ENCODE data around the gene ISCU. TPM values are rescaled to one million over a fixed set of nuclear protein-coding genes. Genes with fewer than 3 reads are reported as not detected.

The ISCU gene
- total RNA-seq, 1 donor from 2014 or later = 134 TPM

DNA sequence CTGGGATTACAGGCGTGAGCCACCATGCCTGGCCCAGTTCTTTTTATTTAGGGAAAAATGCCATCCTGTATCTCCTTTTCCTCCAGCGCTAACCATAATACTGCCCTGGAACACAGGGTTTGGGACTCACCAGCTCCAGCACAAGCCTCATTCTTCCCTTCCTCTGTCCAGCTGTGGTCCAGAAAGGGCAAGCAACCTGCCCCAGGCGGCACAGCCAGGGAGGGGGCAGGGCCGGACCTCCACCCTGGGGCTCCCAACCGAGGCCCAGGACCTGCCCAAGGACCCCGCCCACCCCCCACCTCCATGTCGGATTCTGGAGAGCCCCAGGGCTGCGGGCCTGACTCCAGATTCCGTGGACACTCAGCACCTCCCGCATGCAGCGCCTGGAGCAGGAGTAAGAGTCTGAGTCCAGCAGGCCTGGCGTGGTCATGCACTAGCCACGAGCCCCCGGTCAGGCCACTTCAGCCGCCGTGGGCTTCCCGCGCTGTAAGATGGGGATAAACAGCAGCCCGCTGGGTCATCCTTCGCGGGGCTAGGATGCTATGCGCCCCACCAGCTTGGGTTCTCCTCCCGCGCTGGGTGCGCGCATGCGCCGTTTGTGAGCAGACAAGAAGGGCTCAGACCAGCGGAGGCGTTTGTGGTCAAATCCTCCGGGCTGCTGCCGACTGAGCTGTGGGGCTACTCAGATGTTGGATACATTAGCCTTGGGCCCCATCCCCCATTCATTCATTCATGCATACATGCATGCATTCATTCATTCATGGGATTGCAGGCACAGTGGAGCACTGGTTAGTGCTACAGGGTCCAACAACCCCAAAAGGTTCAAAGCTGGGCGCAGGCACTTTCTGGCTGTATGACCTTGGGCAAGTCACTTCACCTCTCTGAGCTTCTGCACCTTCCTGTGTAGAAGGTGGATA, 19.2 kb downstream of the ISCU start:
- no peak for DNase-seq (ENCODE audit: low read depth)

DNA sequence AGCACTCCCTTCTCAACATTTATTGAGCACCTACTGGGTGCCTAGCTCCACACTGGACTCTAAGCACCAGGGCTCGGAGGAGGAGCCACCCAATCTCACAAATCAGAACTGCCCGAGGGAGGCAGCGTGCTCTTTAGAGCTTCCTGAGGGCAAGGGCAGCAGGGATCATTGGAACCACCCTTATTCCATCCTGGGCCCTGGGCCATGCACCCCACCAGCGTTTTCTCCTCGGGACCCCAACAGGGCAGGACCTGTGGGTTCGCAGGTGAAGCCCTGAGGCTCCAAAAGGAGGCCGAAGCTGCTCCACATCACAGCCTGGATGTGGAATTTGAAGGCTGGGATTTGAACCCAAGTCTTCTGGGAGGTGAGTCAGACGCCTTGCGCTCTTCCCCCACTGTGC, 20.1 kb downstream of the ISCU start:
- H3K4me3 ChIP-seq (ENCODE audit: low read depth, low read length) = no peak overlapping the region
- TF ChIP-seq, protein P1, sequence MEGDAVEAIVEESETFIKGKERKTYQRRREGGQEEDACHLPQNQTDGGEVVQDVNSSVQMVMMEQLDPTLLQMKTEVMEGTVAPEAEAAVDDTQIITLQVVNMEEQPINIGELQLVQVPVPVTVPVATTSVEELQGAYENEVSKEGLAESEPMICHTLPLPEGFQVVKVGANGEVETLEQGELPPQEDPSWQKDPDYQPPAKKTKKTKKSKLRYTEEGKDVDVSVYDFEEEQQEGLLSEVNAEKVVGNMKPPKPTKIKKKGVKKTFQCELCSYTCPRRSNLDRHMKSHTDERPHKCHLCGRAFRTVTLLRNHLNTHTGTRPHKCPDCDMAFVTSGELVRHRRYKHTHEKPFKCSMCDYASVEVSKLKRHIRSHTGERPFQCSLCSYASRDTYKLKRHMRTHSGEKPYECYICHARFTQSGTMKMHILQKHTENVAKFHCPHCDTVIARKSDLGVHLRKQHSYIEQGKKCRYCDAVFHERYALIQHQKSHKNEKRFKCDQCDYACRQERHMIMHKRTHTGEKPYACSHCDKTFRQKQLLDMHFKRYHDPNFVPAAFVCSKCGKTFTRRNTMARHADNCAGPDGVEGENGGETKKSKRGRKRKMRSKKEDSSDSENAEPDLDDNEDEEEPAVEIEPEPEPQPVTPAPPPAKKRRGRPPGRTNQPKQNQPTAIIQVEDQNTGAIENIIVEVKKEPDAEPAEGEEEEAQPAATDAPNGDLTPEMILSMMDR (IDR thresholded peaks at IDR 0.05; ENCODE audit: insufficient read depth, low read length, poor library complexity, severe bottlenecking) = no peak

More for the DNA sequence above, 19.2 kb downstream of the ISCU start:
- H3K36me3 ChIP-seq (ENCODE audit: control insufficient read depth, insufficient read depth, low read length) = no peaks in the 10 kb centered on the region
- peaks cover 4% of the 10 kb centered on the region for H3K27me3 ChIP-seq (ENCODE audit: control insufficient read depth, insufficient read depth, low read length)
- TF ChIP-seq, protein P1 (IDR thresholded peaks at IDR 0.05; ENCODE audit: insufficient read depth, low read length, poor library complexity, severe bottlenecking) = no peak
- H3K4me3 ChIP-seq (ENCODE audit: low read depth, low read length) = no peak overlapping the region

DNA sequence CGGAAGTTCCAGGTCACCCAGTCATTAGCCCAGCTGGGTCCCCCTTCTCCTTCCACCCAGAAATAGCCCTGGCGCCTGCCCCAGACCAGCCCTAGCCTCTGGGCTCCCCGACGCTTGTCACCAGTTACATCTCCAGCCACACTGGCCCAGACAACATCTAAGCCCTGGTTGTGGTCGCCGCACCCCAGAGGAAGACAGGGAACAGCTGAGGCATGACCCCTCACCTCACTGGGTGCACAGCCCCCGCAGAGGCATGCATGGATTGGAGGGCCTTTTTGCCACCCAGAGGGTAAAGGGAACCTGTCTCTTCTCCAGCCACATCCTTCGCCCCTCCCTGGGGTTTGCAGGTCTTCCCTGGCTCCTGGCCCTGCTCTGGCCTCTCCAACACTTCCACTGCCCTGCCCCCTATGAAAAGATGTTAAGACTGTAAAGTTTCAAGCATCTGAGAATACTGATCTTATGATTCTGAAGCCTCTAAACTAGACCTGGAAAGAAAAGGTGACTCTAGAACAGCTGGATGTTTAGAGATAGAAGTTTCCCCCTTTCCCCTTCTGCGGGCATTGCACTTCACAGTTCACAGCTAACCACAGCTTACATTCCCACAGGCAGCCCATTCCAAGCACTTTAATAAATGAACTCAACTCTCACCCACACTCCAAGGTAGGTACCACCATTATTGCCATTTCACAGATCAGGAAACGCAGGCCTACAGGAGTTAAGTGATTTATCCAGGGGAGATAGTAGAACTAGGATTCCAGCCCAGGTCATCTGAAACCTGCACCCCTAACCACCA, 20.8 kb downstream of the ISCU start:
- peaks cover 4% of the 10 kb centered on the region for H3K27me3 ChIP-seq (ENCODE audit: control insufficient read depth, insufficient read depth, low read length)
- no peak for DNase-seq (ENCODE audit: low read depth)
- TF ChIP-seq, protein P1 (IDR thresholded peaks at IDR 0.05; ENCODE audit: insufficient read depth, low read length, poor library complexity, severe bottlenecking) = no peak
- H3K4me3 ChIP-seq (ENCODE audit: low read depth, low read length) = no peak overlapping the region
- no peaks in the 10 kb centered on the region for H3K36me3 ChIP-seq (ENCODE audit: control insufficient read depth, insufficient read depth, low read length)

More for the DNA sequence above, 20.1 kb downstream of the ISCU start:
- DNase-seq (ENCODE audit: low read depth) = no peak
- Histone ChIP-seq H3K27me3 (ENCODE audit: control insufficient read depth, insufficient read depth, low read length) (peaks cover 4% of the 10 kb centered on the region), H3K36me3 (ENCODE audit: control insufficient read depth, insufficient read depth, low read length) (no peaks in the 10 kb centered on the region)

DNA sequence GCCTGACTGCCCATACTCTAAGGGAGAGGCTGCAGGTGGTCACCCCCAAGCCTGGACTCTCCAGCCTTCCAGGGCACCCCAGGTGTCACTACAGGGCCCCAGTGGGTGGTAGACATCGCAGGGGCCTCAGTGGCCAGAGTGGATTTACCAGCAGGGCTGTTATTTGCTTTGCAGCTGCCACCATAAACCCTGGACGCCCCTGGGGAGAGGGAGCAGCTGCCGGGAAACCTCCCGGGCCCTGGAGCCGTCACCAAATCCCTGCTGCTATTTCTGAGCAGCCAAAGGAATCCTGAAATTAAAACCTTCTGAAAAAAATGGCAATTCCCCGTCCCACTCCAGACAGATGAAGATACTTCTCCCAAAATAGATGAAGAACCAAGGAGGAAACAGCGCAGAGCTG, 21.6 kb downstream of the ISCU start:
- peaks cover 4% of the 10 kb centered on the region for H3K27me3 ChIP-seq (ENCODE audit: control insufficient read depth, insufficient read depth, low read length)
- H3K36me3 ChIP-seq (ENCODE audit: control insufficient read depth, insufficient read depth, low read length) = no peaks in the 10 kb centered on the region
- DNase-seq (ENCODE audit: low read depth) = no peak
- TF ChIP-seq, protein P1 (IDR thresholded peaks at IDR 0.05; ENCODE audit: insufficient read depth, low read length, poor library complexity, severe bottlenecking) = no peak
- no peak overlapping the region for H3K4me3 ChIP-seq (ENCODE audit: low read depth, low read length)

DNA sequence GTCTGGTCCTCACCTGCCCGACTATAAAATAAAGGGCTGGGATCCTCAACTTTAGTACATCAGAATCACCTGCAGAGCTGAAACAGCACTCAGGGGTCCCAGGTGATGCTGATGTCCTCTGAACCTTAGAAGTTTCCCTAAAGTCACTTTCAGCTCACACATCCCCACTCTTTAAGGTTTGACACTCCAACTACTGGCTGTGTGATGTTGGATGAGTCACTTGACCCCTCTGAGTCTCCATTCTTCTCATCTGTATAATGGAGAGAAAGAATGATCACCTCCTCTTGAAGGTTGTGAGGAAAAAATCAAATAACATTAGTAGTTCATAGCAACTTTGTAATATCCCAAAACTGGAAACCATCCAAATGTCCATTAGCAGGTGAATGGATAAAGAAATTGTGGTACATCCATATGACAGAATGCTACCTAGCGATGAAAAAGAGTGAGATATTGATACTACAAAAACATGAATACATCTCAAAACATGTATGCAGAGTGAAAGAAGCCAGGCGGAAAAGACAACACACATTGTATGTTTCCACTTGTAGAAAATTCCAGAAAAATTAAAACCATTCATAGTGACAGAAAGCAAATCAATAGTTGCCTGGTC, 22.2 kb downstream of the ISCU start:
- TF ChIP-seq, protein P1 (IDR thresholded peaks at IDR 0.05; ENCODE audit: insufficient read depth, low read length, poor library complexity, severe bottlenecking) = no peak
- DNase-seq (ENCODE audit: low read depth) = no peak
- Histone ChIP-seq H3K27me3 (ENCODE audit: control insufficient read depth, insufficient read depth, low read length) (peaks cover 6% of the 10 kb centered on the region), H3K4me3 (ENCODE audit: low read depth, low read length) (no peak overlapping the region), H3K36me3 (ENCODE audit: control insufficient read depth, insufficient read depth, low read length) (no peaks in the 10 kb centered on the region)
